Measurements from ENCODE around the gene SUFU.

SUFU gene

GRCh38 chr10:102617041-102617440 is 113.3 kb downstream of the SUFU start:
- peaks cover 2% of the 10 kb centered on the region for H3K36me3 Mint-ChIP-seq
- no peak overlapping the region for H3K27ac Mint-ChIP-seq
- no peaks in the 10 kb centered on the region for H3K27me3 Mint-ChIP-seq
- no peak overlapping the region for H3K4me3 Mint-ChIP-seq
- H3K9me3 Mint-ChIP-seq (ENCODE audit: low read depth), result no peaks in the 10 kb centered on the region
- peaks cover 20% of the 10 kb centered on the region for H3K4me1 Mint-ChIP-seq (ENCODE audit: low read depth)

GRCh38 chr10:102617816-102618215 is 114.0 kb downstream of the SUFU start:
- H3K9me3 Mint-ChIP-seq (ENCODE audit: low read depth), result no peaks in the 10 kb centered on the region
- H3K36me3 Mint-ChIP-seq, result peaks cover 2% of the 10 kb centered on the region
- H3K4me3 Mint-ChIP-seq, result no peak overlapping the region
- peaks cover 12% of the 10 kb centered on the region for H3K4me1 Mint-ChIP-seq (ENCODE audit: low read depth)
- no peak overlapping the region for H3K27ac Mint-ChIP-seq
- no peaks in the 10 kb centered on the region for H3K27me3 Mint-ChIP-seq

DNA sequence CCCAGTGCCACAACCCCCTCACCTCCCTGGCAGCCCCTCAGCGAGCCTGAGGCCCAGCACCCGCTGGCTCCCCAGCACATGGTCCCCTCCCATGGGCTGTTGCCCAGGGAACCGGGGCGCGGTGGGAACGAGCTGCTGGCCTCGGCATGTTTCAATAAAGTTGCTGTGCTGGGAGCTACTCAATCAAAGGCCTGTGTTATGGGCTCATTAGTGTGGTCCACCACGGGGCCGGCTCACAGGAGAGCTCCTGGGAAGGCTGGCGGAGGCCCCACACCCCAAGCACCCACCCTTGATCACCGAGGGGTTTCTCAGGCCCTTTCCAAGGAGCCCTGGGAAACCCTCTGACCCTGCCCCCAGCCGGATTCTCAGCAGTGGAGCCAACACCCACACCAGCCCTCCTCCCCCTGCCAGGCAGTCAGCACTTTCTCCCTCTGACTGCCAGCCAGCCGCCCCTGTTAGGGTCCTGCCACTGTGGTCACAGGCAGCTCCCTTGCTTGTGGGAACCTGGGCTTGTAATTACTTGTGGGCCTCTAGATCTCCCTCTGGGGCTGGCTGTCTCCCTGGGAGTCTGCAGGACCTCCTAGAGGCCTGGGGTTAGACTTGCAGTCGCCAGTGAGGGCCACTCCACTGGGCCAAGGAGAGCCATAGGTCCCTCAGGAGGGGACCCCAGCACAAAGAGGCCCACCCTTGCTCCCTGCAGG is 115.7 kb downstream of the SUFU start:
- no peaks in the 10 kb centered on the region for H3K9me3 Mint-ChIP-seq (ENCODE audit: low read depth)
- no peaks in the 10 kb centered on the region for H3K27me3 Mint-ChIP-seq
- H3K4me1 Mint-ChIP-seq (ENCODE audit: low read depth), result peaks cover 2% of the 10 kb centered on the region
- no peak overlapping the region for H3K27ac Mint-ChIP-seq
- peaks cover 2% of the 10 kb centered on the region for H3K36me3 Mint-ChIP-seq
- no peak overlapping the region for H3K4me3 Mint-ChIP-seq

- H3K9me3 Mint-ChIP-seq (ENCODE audit: low read depth), result no peaks in the 10 kb centered on the region
Observed at GRCh38 chr10:102620138-102620590, 116.4 kb downstream of the SUFU start.

DNA sequence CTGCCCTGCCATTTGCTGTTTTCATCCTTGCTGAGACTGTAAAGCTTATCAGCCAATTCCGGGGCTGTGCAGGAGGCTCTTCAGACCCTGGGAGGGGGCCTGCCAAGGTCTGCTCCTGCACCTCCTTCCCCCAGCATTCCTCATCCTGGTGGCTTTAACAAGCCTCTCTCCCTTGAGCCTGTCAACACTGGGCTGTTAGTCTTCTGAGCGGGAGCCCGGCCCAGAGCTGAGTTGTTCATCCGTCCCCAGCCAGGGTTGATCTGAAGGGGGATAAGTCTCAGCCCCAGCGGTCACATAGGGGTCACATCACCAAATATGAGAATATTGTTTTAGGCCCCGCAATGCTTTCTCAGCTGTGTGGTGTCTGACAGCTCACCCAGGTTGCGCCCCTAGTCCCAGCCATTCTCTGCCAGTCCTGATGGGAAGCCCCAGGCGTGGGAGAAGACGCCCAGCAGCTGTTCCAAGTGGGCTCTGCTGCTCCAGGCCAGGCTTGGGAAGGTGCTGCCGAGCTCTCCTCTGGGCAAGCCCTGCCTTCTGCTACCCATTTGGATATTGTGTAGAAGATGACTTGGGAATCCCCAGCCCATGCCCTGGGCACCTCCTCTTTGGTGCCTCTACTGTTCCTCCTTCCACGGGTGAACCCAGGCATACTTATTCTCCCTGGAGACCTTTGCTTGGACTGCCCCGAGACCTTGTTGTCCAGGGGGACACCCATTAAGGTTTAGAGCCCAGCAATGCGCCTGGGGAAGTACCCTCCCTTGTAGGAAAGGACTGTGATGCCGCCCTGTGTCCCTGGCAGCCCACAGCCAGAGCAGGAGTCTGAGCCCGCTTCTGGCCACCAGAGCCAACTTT is 117.0 kb downstream of the SUFU start:
- Mint-ChIP-seq H3K4me1 (ENCODE audit: low read depth) (no peaks in the 10 kb centered on the region), H3K27me3 (no peaks in the 10 kb centered on the region), H3K9me3 (ENCODE audit: low read depth) (no peaks in the 10 kb centered on the region), H3K36me3 (no peaks in the 10 kb centered on the region), H3K4me3 (no peak overlapping the region), H3K27ac (no peak overlapping the region)

More at GRCh38 chr10:102620138-102620590, 116.4 kb downstream of the SUFU start:
- H3K36me3 Mint-ChIP-seq, result peaks cover under 1% of the 10 kb centered on the region
- no peak overlapping the region for H3K4me3 Mint-ChIP-seq
- H3K27me3 Mint-ChIP-seq, result no peaks in the 10 kb centered on the region
- H3K27ac Mint-ChIP-seq, result no peak overlapping the region
- H3K4me1 Mint-ChIP-seq (ENCODE audit: low read depth), result peaks cover under 1% of the 10 kb centered on the region

DNA sequence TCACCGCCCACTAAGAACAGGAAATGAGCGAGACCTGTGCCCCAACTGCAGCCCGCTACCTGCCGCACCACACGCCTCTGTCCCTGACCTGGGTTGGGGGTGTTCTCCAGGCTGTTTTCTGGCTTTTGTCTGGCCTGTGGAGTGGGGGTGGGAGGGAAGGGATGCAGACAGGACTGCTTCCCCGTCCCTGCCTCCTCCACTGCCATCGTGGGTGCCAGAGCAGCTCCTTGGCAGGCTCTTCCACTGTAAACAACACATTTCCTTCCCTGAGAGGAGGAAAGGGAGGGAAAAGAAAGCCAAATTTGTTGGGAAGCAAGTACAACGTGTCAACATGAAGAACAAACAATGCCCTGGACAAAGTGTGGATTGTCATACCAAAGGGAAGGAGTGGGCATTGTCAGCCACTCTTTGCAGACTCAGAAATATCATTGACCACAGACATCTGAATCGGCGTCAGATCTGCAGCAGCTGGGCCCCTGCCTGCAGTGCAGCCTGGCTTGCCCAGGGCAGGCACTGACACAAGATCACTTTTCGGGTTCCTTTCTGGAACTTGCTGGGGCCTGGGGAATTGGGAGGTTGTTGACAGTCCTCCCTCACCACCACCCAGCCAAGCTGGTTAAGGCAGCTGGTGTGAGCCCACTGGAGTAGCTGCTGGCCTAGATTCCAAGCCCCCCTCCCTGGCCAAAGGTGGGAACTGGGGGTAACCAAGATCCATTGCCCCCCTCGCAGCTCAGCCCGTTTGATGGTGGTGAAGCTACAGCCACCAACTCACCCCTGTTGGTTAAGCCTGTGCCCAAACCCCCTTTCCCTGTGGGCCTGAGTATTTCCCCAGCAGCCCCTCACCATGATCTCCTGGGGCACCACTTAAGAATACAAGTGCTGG is 117.9 kb downstream of the SUFU start:
- no peaks in the 10 kb centered on the region for H3K4me1 Mint-ChIP-seq (ENCODE audit: low read depth)

GRCh38 chr10:102624094-102624493 is 120.3 kb downstream of the SUFU start:
- no peaks in the 10 kb centered on the region for H3K9me3 Mint-ChIP-seq (ENCODE audit: low read depth)
- H3K36me3 Mint-ChIP-seq, result no peaks in the 10 kb centered on the region
- H3K27ac Mint-ChIP-seq, result no peak overlapping the region
- no peaks in the 10 kb centered on the region for H3K4me1 Mint-ChIP-seq (ENCODE audit: low read depth)
- H3K4me3 Mint-ChIP-seq, result no peak overlapping the region
- no peaks in the 10 kb centered on the region for H3K27me3 Mint-ChIP-seq

More for the DNA sequence above, 117.9 kb downstream of the SUFU start:
- H3K36me3 Mint-ChIP-seq, result no peaks in the 10 kb centered on the region
- no peaks in the 10 kb centered on the region for H3K9me3 Mint-ChIP-seq (ENCODE audit: low read depth)
- H3K27ac Mint-ChIP-seq, result no peak overlapping the region
- no peak overlapping the region for H3K4me3 Mint-ChIP-seq
- no peaks in the 10 kb centered on the region for H3K27me3 Mint-ChIP-seq

GRCh38 chr10:102624751-102625645 is 121.2 kb downstream of the SUFU start:
- no peaks in the 10 kb centered on the region for H3K36me3 Mint-ChIP-seq
- H3K27ac Mint-ChIP-seq, result no peak overlapping the region
- no peaks in the 10 kb centered on the region for H3K4me1 Mint-ChIP-seq (ENCODE audit: low read depth)
- H3K27me3 Mint-ChIP-seq, result no peaks in the 10 kb centered on the region
- no peak overlapping the region for H3K4me3 Mint-ChIP-seq
- no peaks in the 10 kb centered on the region for H3K9me3 Mint-ChIP-seq (ENCODE audit: low read depth)

- no peak overlapping the region for H3K27ac Mint-ChIP-seq
- no peaks in the 10 kb centered on the region for H3K9me3 Mint-ChIP-seq (ENCODE audit: low read depth)
- no peaks in the 10 kb centered on the region for H3K27me3 Mint-ChIP-seq
- no peak overlapping the region for H3K4me3 Mint-ChIP-seq
- no peaks in the 10 kb centered on the region for H3K36me3 Mint-ChIP-seq
- H3K4me1 Mint-ChIP-seq (ENCODE audit: low read depth), result peaks cover 1% of the 10 kb centered on the region
Observed at GRCh38 chr10:102626026-102626685, 122.4 kb downstream of the SUFU start.

- H3K27me3 Mint-ChIP-seq, result no peaks in the 10 kb centered on the region
- peak overlapping the region; percentile 34 for H3K27ac Mint-ChIP-seq
- H3K9me3 Mint-ChIP-seq (ENCODE audit: low read depth), result no peaks in the 10 kb centered on the region
- H3K4me3 Mint-ChIP-seq, result no peak overlapping the region
- peaks cover 9% of the 10 kb centered on the region for H3K4me1 Mint-ChIP-seq (ENCODE audit: low read depth)
- no peaks in the 10 kb centered on the region for H3K36me3 Mint-ChIP-seq
Observed at GRCh38 chr10:102627291-102627735, 123.5 kb downstream of the SUFU start.

- H3K4me3 Mint-ChIP-seq, result no peak overlapping the region
Observed at GRCh38 chr10:102627736-102628293, 124.0 kb downstream of the SUFU start.

GRCh38 chr10:102628451-102628911 is 124.7 kb downstream of the SUFU start:
- peaks cover 21% of the 10 kb centered on the region for H3K4me1 Mint-ChIP-seq (ENCODE audit: low read depth)
- no peak overlapping the region for H3K4me3 Mint-ChIP-seq
- H3K27ac Mint-ChIP-seq, result no peak overlapping the region
- no peaks in the 10 kb centered on the region for H3K27me3 Mint-ChIP-seq
- no peaks in the 10 kb centered on the region for H3K36me3 Mint-ChIP-seq
- H3K9me3 Mint-ChIP-seq (ENCODE audit: low read depth), result no peaks in the 10 kb centered on the region

More at GRCh38 chr10:102627736-102628293, 124.0 kb downstream of the SUFU start:
- Mint-ChIP-seq H3K36me3 (no peaks in the 10 kb centered on the region), H3K4me1 (ENCODE audit: low read depth) (peaks cover 14% of the 10 kb centered on the region), H3K9me3 (ENCODE audit: low read depth) (no peaks in the 10 kb centered on the region), H3K27me3 (no peaks in the 10 kb centered on the region), H3K27ac (no peak overlapping the region)
